Endothelial cell of umbilical vein (primary cell): ENCODE results near the gene MB. TPM values are rescaled to one million over a fixed set of nuclear protein-coding genes. Genes with fewer than 3 reads are reported as not detected.

Experiments used
- BruUV-seq: library from RNA; stranded (reverse); fragments of 400-500 nt; replicated peaks from 2 replicates; lab custom pipeline; 2021; lab: Mats Ljungman, UMichigan
- CTCF ChIA-PET: fragments of 300-600, 350-600 bp; sonication (Branson Sonifier 250); formaldehyde crosslinking; loops from one replicate; lab custom pipeline; 2021; ENCODE audit warnings: antibody characterized with exemption, inconsistent platforms; lab: Charles Lee
- POLR2A ChIA-PET: fragments of 300-600, 350-600 bp; sonication (Branson Sonifier 250); formaldehyde crosslinking; loops from one replicate; lab custom pipeline; 2021; ENCODE audit warnings: antibody characterized with exemption, inconsistent platforms; lab: Charles Lee
- DNase-seq: peaks from one replicate; pipeline ENCODE4 v3.0.0-alpha.2; 2011; ENCODE audit warnings: low read depth, low spot score
- FAIRE-seq: peaks from 2 replicates; lab custom pipeline; 2011; peaks lifted over from hg19 to GRCh38; lab: Jason Lieb, UNC
- H2AFZ ChIP-seq: 2 replicates; pipeline ENCODE4 v1.6.0; 2012; ENCODE audit warnings: low read depth, low read length, control low read depth, inconsistent platforms
- H3K27ac ChIP-seq: 2 replicates; pipeline ENCODE4 v1.5.1; 2011; ENCODE audit warnings: low read depth, mild to moderate bottlenecking, control low read depth, low read length, moderate library complexity; ENCODE audit not compliant: insufficient read depth
- H3K27me3 ChIP-seq, 2 experiments: 2 replicates each; pipeline versions ENCODE4 v1.6.0 to v1.6.1; 2011; ENCODE audit warnings: low read length in 2 of 2, mixed read lengths in 1 of 2; ENCODE audit not compliant: control insufficient read depth in 2 of 2, insufficient read depth in 2 of 2
- H3K36me3 ChIP-seq, 2 experiments: 2 replicates in 1 of 2; 3 replicates in 1 of 2; pipeline ENCODE4 v1.5.1; 2011; ENCODE audit warnings: low read length in 2 of 2, mild to moderate bottlenecking in 1 of 2, moderate library complexity in 1 of 2; ENCODE audit not compliant: control insufficient read depth in 2 of 2, insufficient read depth in 2 of 2; ENCODE audit errors: extremely low read depth in 1 of 2
- H3K4me1 ChIP-seq: 3 replicates; pipeline ENCODE4 v1.5.1; 2011; ENCODE audit warnings: mild to moderate bottlenecking, low read length; ENCODE audit not compliant: control insufficient read depth, insufficient read depth; ENCODE audit errors: extremely low read depth
- H3K4me2 ChIP-seq: 2 replicates; pipeline ENCODE4 v1.6.1; 2011; ENCODE audit warnings: low read length, control low read depth, mixed read lengths; ENCODE audit not compliant: insufficient read depth
- H3K4me3 ChIP-seq, 3 experiments: fragments of 200-600 bp in 1 of 3; sonication (generic), shearing (Covaris generic) in 1 of 3; replicated peaks in 1 of 3; 2 replicates each; pipeline ENCODE4 v1.5.1; 2011 to 2016; ENCODE audit warnings: control low read depth in 3 of 3, low read length in 3 of 3, mild to moderate bottlenecking in 2 of 3, inconsistent platforms in 1 of 3, low read depth in 1 of 3, moderate library complexity in 1 of 3; ENCODE audit not compliant: insufficient read depth in 1 of 3
- H3K79me2 ChIP-seq: 2 replicates; pipeline ENCODE4 v1.6.0; 2012; ENCODE audit warnings: low read length, inconsistent platforms; ENCODE audit not compliant: control insufficient read depth, insufficient read depth
- H3K9ac ChIP-seq: replicated peaks from 2 replicates; pipeline ENCODE3; 2011; ENCODE audit warnings: low read length, control low read depth; ENCODE audit not compliant: insufficient read depth; ENCODE audit errors: extremely low read depth
- H3K9me1 ChIP-seq: replicated peaks from 3 replicates; pipeline ENCODE4 v1.6.0; 2011; ENCODE audit warnings: mild to moderate bottlenecking, low read length; ENCODE audit not compliant: control insufficient read depth, insufficient read depth; ENCODE audit errors: extremely low read depth
- H3K9me3 ChIP-seq: replicated peaks from 2 replicates; pipeline ENCODE4 v1.5.1; 2012; ENCODE audit warnings: low read length, inconsistent platforms; ENCODE audit not compliant: control insufficient read depth, insufficient read depth
- H4K20me1 ChIP-seq: replicated peaks from 2 replicates; pipeline ENCODE3; 2011; ENCODE audit warnings: mild to moderate bottlenecking, low read length; ENCODE audit not compliant: control insufficient read depth, insufficient read depth; ENCODE audit errors: extremely low read depth
- CTCF ChIP-seq, 2 donors: IDR thresholded peaks; 1 replicate in 1 of 2; 2 replicates in 1 of 2; pipeline ENCODE4 v1.5.1; 2011; ENCODE audit warnings: low read length in 2 of 2, mild to moderate bottlenecking in 2 of 2, moderate library complexity in 2 of 2, control low read depth in 1 of 2, inconsistent platforms in 1 of 2, low read depth in 1 of 2; ENCODE audit not compliant: insufficient read depth in 1 of 2; ENCODE audit errors: extremely low read depth in 1 of 2
- FOS ChIP-seq: IDR thresholded peaks from 2 replicates; pipeline ENCODE4 v1.6.1; 2011; ENCODE audit warnings: mild to moderate bottlenecking, low read length, moderate library complexity, borderline replicate concordance; ENCODE audit not compliant: insufficient read depth
- GATA2 ChIP-seq: IDR thresholded peaks from 2 replicates; pipeline ENCODE4 v1.7.0; 2011; ENCODE audit warnings: low read depth, mild to moderate bottlenecking, moderate library complexity, mixed read lengths, low read length; ENCODE audit not compliant: insufficient read length, insufficient read depth
- MYC ChIP-seq: IDR thresholded peaks from one replicate; pipeline ENCODE4 v1.6.1; 2011; ENCODE audit warnings: mild to moderate bottlenecking, low read depth, low read length
- POLR2A ChIP-seq: IDR thresholded peaks from 2 replicates; pipeline ENCODE4 v1.6.1; 2012; ENCODE audit warnings: low read depth, mild to moderate bottlenecking, control low read depth, low read length
- POLR2AphosphoS5 ChIP-seq: IDR thresholded peaks from 2 replicates; pipeline ENCODE4 v1.6.1; 2012; ENCODE audit warnings: low read depth, mild to moderate bottlenecking, control low read depth, low read length, moderate library complexity; ENCODE audit not compliant: insufficient read depth
- dilution Hi-C: fragments of 300-500 bp; cut with MboI; formaldehyde crosslinking; loops from one replicate; pipeline ENCODE4 v1.15.0; 2019; ENCODE audit warnings: low sequenced_read_pairs; ENCODE audit not compliant: extremely low pct_ligation_motif_present
- intact Hi-C: fragments of 100-400 bp; cut with micrococcal nuclease; formaldehyde crosslinking; loops from one replicate; pipeline ENCODE4 v1.10.0; 2022
- polyA plus RNA-seq, 4 experiments: library from polyadenylated mRNA; depleted of rRNA in 3 of 4; stranded (reverse) in 3 of 4; unstranded in 1 of 4; fragments of >200 nt; gene quantifications; 2 replicates each; pipeline versions ENCODE4 v1.2.1 to v1.2.3, GENCODE V29; 2011 to 2012; ENCODE audit warnings: missing spikeins in 1 of 4
- total RNA-seq: library from RNA; stranded (reverse); gene quantifications from 2 replicates; pipeline ENCODE4 v1.2.3, GENCODE V29; 2021

MB gene
- total and polyA plus RNA-seq, 2 donors (not counting 3 experiments of a cell fraction or from before 2014, with no cell fraction given) = not detected

GRCh38 chr22:35627267-35628041, 10.3 kb upstream of the MB start:
- Histone ChIP-seq H3K9me1 (no peaks in the 10 kb centered on the region), H3K9ac (peak overlapping the region; percentile 59), H3K9me3 (no peaks in the 10 kb centered on the region), H3K27ac (peak overlapping the region; percentile 30), H3K4me2 (peak overlapping the region; percentile 81), H3K4me3 (peak overlapping the region; percentile 27 to 58 (median 51)), H3K27me3 (no peaks in the 10 kb centered on the region), H3K79me2 (no peaks in the 10 kb centered on the region), H3K4me1 (peaks cover 8% of the 10 kb centered on the region), H2AFZ (peak overlapping the region; percentile 96), H4K20me1 (no peaks in the 10 kb centered on the region), H3K36me3 (no peaks in the 10 kb centered on the region)
- FAIRE-seq = peak; percentile 93
- CTCF ChIA-PET = interaction anchor here (0.7 to 2.2 kb wide), 18 partner anchors 16 to 651 kb away, joined by 3 to 19 read pairs (median 4); partner anchors contain the start of genes APOL6 and RBFOX2
- POLR2A ChIA-PET = no interaction called here
- TF ChIP-seq POLR2A (peak; percentile 21), CTCF (IDR thresholded peaks at IDR 0.05; ENCODE audit: extremely low read depth in 1 of 2, insufficient read depth in 1 of 2, low read depth in 1 of 2, low read length in 2 of 2) (peak; percentile 48 to 54), FOS (no peak), POLR2AphosphoS5 (peak; percentile 13), MYC (peak; percentile 43), GATA2 (no peak)
- DNase-seq = peak; percentile 76
- TSS peak; percentile 36 for BruUV-seq
- dilution Hi-C loops (no loop called here), intact Hi-C loops (loop anchor here (1.0 kb wide), 6 partner anchors 216 to 497 kb away; no protein-coding TSS in a partner anchor)
